Fibroblast of lung (primary cell): ENCODE results near the gene NEUROD2. TPM values are rescaled to one million over a fixed set of nuclear protein-coding genes. Genes with fewer than 3 reads are reported as not detected.

Source experiments
- DNase-seq, 2 donors: peaks; one replicate each; pipeline versions ENCODE4 v3.0.0 to v3.0.0-alpha.2; 2010; ENCODE audit warnings: low read depth in 2 of 2
- H2AFZ ChIP-seq: 2 replicates; pipeline ENCODE4 v1.5.1; 2012; ENCODE audit warnings: low read length, control low read depth, inconsistent platforms
- H3K27ac ChIP-seq: 2 replicates; pipeline ENCODE4 v1.5.1; 2011; ENCODE audit warnings: low read length, control low read depth; ENCODE audit not compliant: insufficient read depth
- H3K27me3 ChIP-seq: 2 replicates; pipeline ENCODE4 v1.5.1; 2011; ENCODE audit warnings: mild to moderate bottlenecking, low read length; ENCODE audit not compliant: control insufficient read depth, insufficient read depth
- H3K36me3 ChIP-seq: 2 replicates; pipeline ENCODE4 v1.5.1; 2011; ENCODE audit warnings: low read length; ENCODE audit not compliant: control insufficient read depth, insufficient read depth
- H3K4me1 ChIP-seq: 2 replicates; pipeline ENCODE4 v1.5.1; 2011; ENCODE audit warnings: low read length; ENCODE audit not compliant: control insufficient read depth, insufficient read depth; ENCODE audit errors: extremely low read depth
- H3K4me2 ChIP-seq: 2 replicates; pipeline ENCODE4 v1.5.1; 2011; ENCODE audit warnings: low read length, control low read depth; ENCODE audit not compliant: insufficient read depth; ENCODE audit errors: extremely low read depth
- H3K4me3 ChIP-seq, 4 experiments: fragments of 200-600 bp in 1 of 4; sonication (generic) in 1 of 4; replicated peaks in 1 of 4; 2 replicates each; pipeline ENCODE4 v1.5.1; 2011 to 2016; ENCODE audit warnings: low read length in 4 of 4, low read depth in 3 of 4, mild to moderate bottlenecking in 3 of 4, control low read depth in 2 of 4, inconsistent platforms in 1 of 4, mixed read lengths in 1 of 4; ENCODE audit not compliant: insufficient read depth in 1 of 4; ENCODE audit errors: control extremely low read depth in 1 of 4
- H3K79me2 ChIP-seq: 2 replicates; pipeline ENCODE4 v1.5.1; 2012; ENCODE audit warnings: mild to moderate bottlenecking, low read length, inconsistent platforms; ENCODE audit not compliant: control insufficient read depth, insufficient read depth
- H3K9ac ChIP-seq: 2 replicates; pipeline ENCODE4 v1.5.1; 2011; ENCODE audit warnings: mild to moderate bottlenecking, low read length, control low read depth; ENCODE audit not compliant: insufficient read depth
- H3K9me3 ChIP-seq: 2 replicates; pipeline ENCODE4 v1.5.1; 2012; ENCODE audit warnings: low read depth, low read length; ENCODE audit not compliant: control insufficient read depth, insufficient read depth
- H4K20me1 ChIP-seq: 2 replicates; pipeline ENCODE4 v1.5.1; 2011; ENCODE audit warnings: low read length; ENCODE audit not compliant: control insufficient read depth, insufficient read depth; ENCODE audit errors: extremely low read depth
- EZH2 ChIP-seq: IDR thresholded peaks from 2 replicates; pipeline ENCODE4 v1.5.1; 2012; ENCODE audit warnings: low read length, control low read depth, mild to moderate bottlenecking; ENCODE audit errors: missing control alignments
- polyA plus RNA-seq, 2 donors: library from polyadenylated mRNA; depleted of rRNA in 1 of 2; stranded (reverse) in 1 of 2; unstranded in 1 of 2; fragments of >200 nt; gene quantifications; 2 replicates each; pipeline ENCODE4 v1.2.1, GENCODE V29; 2011 to 2012; ENCODE audit warnings: missing spikeins in 1 of 2
- total RNA-seq: library from RNA; depleted of rRNA; stranded (reverse); fragments of >200 nt; gene quantifications from 2 replicates; pipeline ENCODE4 v1.2.1, GENCODE V29; 2014
- TF ChIP-seq, protein P1 (sequence below), 2 donors: IDR thresholded peaks in 1 of 2; conservative IDR thresholded peaks in 1 of 2; 1 replicate in 1 of 2; 2 replicates in 1 of 2; pipeline ENCODE4 v1.5.1; 2011 to 2012; ENCODE audit warnings: low read length in 2 of 2, control low read depth in 1 of 2, inconsistent platforms in 1 of 2, low read depth in 1 of 2, mild to moderate bottlenecking in 1 of 2

The NEUROD2 gene
- total and polyA plus RNA-seq, 2 donors (not counting 1 experiment from before 2014, with no cell fraction given), result not detected

DNA sequence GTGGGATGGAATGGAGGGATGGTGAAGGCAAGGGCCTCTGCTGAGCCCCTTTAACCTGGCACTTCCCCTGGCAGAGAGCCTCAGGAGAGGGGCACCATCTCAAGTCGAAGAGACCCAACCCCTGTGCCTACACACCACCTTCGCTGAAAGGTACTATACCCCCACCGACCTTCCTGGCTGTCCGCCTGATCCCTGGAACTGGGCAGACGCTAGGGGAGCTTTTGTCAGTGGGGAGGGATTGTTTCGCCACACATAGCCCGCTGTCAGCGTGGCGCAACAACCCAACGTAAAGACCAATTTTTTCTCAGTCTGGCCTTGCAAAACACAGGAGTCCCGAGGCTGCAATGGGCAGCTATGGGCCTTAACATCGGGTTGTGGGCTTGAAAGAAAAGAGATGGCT is 22.2 kb upstream of the NEUROD2 start:
- H3K79me2 ChIP-seq, result no peaks in the 10 kb centered on the region
- no peaks in the 10 kb centered on the region for H3K4me1 ChIP-seq
- no peak overlapping the region for H3K4me2 ChIP-seq
- no peak for TF ChIP-seq EZH2
- TF ChIP-seq, protein P1, sequence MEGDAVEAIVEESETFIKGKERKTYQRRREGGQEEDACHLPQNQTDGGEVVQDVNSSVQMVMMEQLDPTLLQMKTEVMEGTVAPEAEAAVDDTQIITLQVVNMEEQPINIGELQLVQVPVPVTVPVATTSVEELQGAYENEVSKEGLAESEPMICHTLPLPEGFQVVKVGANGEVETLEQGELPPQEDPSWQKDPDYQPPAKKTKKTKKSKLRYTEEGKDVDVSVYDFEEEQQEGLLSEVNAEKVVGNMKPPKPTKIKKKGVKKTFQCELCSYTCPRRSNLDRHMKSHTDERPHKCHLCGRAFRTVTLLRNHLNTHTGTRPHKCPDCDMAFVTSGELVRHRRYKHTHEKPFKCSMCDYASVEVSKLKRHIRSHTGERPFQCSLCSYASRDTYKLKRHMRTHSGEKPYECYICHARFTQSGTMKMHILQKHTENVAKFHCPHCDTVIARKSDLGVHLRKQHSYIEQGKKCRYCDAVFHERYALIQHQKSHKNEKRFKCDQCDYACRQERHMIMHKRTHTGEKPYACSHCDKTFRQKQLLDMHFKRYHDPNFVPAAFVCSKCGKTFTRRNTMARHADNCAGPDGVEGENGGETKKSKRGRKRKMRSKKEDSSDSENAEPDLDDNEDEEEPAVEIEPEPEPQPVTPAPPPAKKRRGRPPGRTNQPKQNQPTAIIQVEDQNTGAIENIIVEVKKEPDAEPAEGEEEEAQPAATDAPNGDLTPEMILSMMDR (conservative IDR thresholded peaks at IDR 0.05 in 1 of 2, IDR thresholded peaks at IDR 0.05 in 1 of 2; ENCODE audit: low read depth in 1 of 2, low read length in 2 of 2), result no peak
- peaks cover 52% of the 10 kb centered on the region for H3K27me3 ChIP-seq
- H3K4me3 ChIP-seq, result no peak overlapping the region
- no peaks in the 10 kb centered on the region for H3K9me3 ChIP-seq
- H2AFZ ChIP-seq, result no peak overlapping the region
- no peak overlapping the region for H3K27ac ChIP-seq
- no peak overlapping the region for H3K9ac ChIP-seq
- H4K20me1 ChIP-seq, result no peaks in the 10 kb centered on the region
- no peak for DNase-seq
- no peaks in the 10 kb centered on the region for H3K36me3 ChIP-seq

DNA sequence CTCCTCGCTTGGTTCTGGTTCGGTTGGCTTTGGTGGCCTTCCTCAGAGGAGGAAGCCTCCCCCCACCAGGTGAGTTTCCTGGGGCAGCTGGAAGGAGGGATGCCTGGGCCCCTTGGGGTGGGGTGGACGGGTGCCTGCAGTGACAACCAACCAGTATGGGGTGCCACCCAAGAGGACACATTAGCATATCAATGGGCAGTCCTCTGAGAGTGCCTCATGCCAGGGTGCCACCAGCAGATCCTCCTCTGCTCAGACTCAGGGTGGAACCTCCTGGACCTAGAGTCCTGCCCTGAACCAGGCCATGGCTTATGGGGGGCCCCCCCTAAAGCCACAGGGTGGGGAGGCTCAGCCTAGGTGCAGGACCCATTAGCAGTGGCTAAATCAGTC is 21.8 kb upstream of the NEUROD2 start:
- DNase-seq, result no peak
- TF ChIP-seq, protein P1 (conservative IDR thresholded peaks at IDR 0.05 in 1 of 2, IDR thresholded peaks at IDR 0.05 in 1 of 2; ENCODE audit: low read depth in 1 of 2, low read length in 2 of 2), result no peak
- TF ChIP-seq EZH2, result no peak
- Histone ChIP-seq H3K4me2 (no peak overlapping the region), H3K79me2 (no peaks in the 10 kb centered on the region), H4K20me1 (no peaks in the 10 kb centered on the region), H2AFZ (no peak overlapping the region), H3K9me3 (no peaks in the 10 kb centered on the region), H3K27me3 (peaks cover 56% of the 10 kb centered on the region), H3K36me3 (no peaks in the 10 kb centered on the region), H3K4me3 (no peak overlapping the region), H3K27ac (no peak overlapping the region), H3K4me1 (no peaks in the 10 kb centered on the region), H3K9ac (no peak overlapping the region)

DNA sequence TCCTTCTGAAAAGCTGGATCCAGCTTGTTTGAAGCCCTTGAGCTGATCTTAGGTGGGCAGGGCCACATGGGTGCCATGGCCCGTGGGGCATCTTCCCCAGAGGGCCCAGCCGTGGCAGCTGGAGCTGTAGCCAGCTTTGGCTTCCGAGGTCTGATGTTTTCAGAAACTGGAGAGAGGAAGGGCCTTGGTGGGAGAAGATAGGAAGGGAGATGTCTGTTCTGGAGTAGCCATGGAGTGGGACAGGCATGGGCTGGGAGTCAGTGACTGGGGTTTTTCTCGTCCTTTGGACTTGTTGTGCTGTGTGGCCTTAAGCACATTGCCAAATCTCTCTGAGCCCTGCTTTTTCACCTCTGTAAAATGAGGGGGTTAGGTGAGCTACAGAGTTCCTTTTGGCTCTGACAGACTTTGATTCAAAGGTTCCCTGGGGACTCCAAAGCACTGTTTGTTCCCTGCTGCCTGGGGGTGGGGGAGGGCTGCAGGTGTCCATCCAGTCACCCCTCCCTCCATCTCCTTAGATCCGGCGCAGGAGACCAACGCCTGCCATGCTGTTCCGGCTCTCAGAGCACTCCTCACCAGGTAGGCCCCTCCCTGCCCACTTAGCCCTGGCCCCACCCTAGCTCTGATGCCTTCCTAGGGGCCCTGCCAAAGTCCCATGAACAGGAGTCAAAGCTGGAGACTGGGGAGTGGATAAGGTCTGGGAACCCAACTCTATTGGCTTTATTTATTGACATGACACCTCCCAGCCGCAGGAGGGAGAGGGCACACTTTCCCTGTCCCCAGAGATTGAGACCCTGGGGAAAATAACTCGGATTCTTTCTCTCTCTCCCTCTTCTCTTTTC is 21.2 kb upstream of the NEUROD2 start:
- H4K20me1 ChIP-seq, result no peaks in the 10 kb centered on the region
- no peak overlapping the region for H3K27ac ChIP-seq
- H3K9me3 ChIP-seq, result no peaks in the 10 kb centered on the region
- H3K4me1 ChIP-seq, result no peaks in the 10 kb centered on the region
- DNase-seq, result no peak
- no peaks in the 10 kb centered on the region for H3K36me3 ChIP-seq
- no peak overlapping the region for H3K9ac ChIP-seq
- H3K4me2 ChIP-seq, result no peak overlapping the region
- H3K27me3 ChIP-seq, result peaks cover 56% of the 10 kb centered on the region
- H3K4me3 ChIP-seq, result no peak overlapping the region
- H3K79me2 ChIP-seq, result no peaks in the 10 kb centered on the region
- TF ChIP-seq, protein P1 (conservative IDR thresholded peaks at IDR 0.05 in 1 of 2, IDR thresholded peaks at IDR 0.05 in 1 of 2; ENCODE audit: low read depth in 1 of 2, low read length in 2 of 2), result no peak
- no peak for TF ChIP-seq EZH2
- H2AFZ ChIP-seq, result no peak overlapping the region
